H1 (cell line): ENCODE results near the gene CCDC174. TPM values are rescaled to one million over a fixed set of nuclear protein-coding genes. Genes with fewer than 3 reads are reported as not detected.

Experiments
- CTBP2 ChIP-seq: IDR thresholded peaks from 2 replicates; pipeline ENCODE4 v1.7.0; 2011; ENCODE audit warnings: borderline replicate concordance, mild to moderate bottlenecking, moderate library complexity, mixed read lengths, low read length; ENCODE audit not compliant: insufficient read depth, insufficient read length
- GTF2F1 ChIP-seq: IDR thresholded peaks from 2 replicates; pipeline ENCODE4 v1.6.1; 2012; ENCODE audit warnings: low read depth, low read length, improper control_type of control experiment, borderline replicate concordance
- HDAC2 ChIP-seq, 2 experiments: fragments of 300-600 bp in 1 of 2; sonication (generic) in 1 of 2; IDR thresholded peaks; 2 replicates each; pipeline ENCODE4 v1.6.1; 2011 to 2012; ENCODE audit warnings: low read depth in 2 of 2, low read length in 2 of 2, mild to moderate bottlenecking in 2 of 2, moderate library complexity in 2 of 2, borderline replicate concordance in 1 of 2, inconsistent platforms in 1 of 2
- NANOG ChIP-seq: IDR thresholded peaks from 2 replicates; pipeline ENCODE4 v1.6.1; 2011; ENCODE audit warnings: low read length, low read depth, mild to moderate bottlenecking, inconsistent platforms; ENCODE audit not compliant: insufficient read depth, poor library complexity, severe bottlenecking
- SIRT6 ChIP-seq: IDR thresholded peaks from one replicate; pipeline ENCODE4 v1.7.1; 2012; ENCODE audit warnings: low read length, inconsistent platforms
- TEAD4 ChIP-seq: IDR thresholded peaks from 2 replicates; pipeline ENCODE4 v1.6.1; 2012; ENCODE audit warnings: low read depth, low read length, inconsistent platforms, mixed read lengths
- YY1 ChIP-seq: IDR thresholded peaks from 2 replicates; pipeline ENCODE4 v1.6.1; 2011; ENCODE audit warnings: low read depth, mild to moderate bottlenecking, low read length
- polyA plus RNA-seq, 7 experiments: library from polyadenylated mRNA; depleted of rRNA in 3 of 7; stranded (reverse) in 5 of 7; unstranded in 2 of 7; fragments of >200 nt in 5 of 7; fragments of 200-250 nt in 2 of 7; gene quantifications; 1 replicate in 5 of 7; 2 replicates in 1 of 7; 4 replicates in 1 of 7; pipeline versions ENCODE4 v1.2.1 to v1.2.3, GENCODE V29; 2011 to 2013; ENCODE audit warnings: missing spikeins in 2 of 7, mixed read lengths in 2 of 7
- total RNA-seq: library from RNA; stranded (reverse); fragmentation: NEBNext Ultra II Directional; extraction: Animal tissue kit (Norgen Biotek cat#: 25700); gene quantifications from 2 replicates; pipeline ENCODE4 v1.2.1, GENCODE V29; 2021
- TF ChIP-seq, protein P1 (sequence below): fragments of 300-600 bp; sonication (generic); IDR thresholded peaks from 2 replicates; pipeline ENCODE4 v1.7.1; 2012; ENCODE audit warnings: low read length, moderate library complexity, mild to moderate bottlenecking, inconsistent platforms; ENCODE audit not compliant: insufficient replicate concordance
- TF ChIP-seq, protein P2 (sequence below): IDR thresholded peaks from 2 replicates; pipeline ENCODE4 v1.6.1; 2012; ENCODE audit warnings: inconsistent platforms

The CCDC174 gene
- total and polyA plus RNA-seq, 2 of the 8 experiments (the other 6 are each of a cell fraction or from before 2014, with no cell fraction given): 3.5 to 11.9 TPM

DNA sequence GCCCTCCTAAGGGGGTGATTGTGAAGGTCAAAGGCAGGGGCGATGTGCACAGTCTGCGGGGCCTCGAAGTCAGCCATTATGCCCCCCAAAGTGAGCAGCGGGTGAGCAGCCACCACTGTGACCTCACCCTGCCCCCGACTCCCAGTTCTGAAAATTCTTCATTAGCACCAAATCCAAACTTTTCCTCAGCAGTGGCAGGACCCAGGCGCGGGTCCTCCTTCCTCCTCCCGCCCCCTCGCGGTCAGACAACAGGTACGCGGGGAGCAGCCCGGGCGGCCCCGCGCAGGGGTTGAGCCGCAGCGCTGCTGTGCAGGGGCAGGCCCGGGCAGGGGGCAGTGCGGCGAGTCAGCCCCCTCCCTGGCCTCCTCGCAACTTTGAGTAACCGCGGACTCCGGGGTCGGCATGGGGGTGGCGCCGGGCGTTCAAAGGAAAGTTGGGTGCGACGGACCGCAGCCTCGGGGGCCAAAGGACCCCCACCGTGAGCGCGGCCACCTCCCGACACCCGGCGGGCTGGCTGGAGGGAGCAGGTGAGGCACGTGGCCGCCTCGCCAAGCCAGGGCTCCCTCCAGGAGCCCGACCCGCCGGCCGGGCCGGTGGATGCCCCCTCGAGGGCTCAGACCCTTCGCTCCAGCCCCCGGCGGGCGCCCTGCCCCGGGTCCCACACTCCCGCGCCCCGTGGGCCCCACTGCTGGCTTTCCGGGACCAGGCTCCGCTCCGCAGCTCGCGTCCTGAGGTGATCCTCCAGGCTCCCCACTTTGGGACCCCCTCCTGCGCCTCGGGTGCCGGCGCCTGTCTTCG is 49.4 kb upstream of the CCDC174 start (continued):
- TF ChIP-seq, protein P1, sequence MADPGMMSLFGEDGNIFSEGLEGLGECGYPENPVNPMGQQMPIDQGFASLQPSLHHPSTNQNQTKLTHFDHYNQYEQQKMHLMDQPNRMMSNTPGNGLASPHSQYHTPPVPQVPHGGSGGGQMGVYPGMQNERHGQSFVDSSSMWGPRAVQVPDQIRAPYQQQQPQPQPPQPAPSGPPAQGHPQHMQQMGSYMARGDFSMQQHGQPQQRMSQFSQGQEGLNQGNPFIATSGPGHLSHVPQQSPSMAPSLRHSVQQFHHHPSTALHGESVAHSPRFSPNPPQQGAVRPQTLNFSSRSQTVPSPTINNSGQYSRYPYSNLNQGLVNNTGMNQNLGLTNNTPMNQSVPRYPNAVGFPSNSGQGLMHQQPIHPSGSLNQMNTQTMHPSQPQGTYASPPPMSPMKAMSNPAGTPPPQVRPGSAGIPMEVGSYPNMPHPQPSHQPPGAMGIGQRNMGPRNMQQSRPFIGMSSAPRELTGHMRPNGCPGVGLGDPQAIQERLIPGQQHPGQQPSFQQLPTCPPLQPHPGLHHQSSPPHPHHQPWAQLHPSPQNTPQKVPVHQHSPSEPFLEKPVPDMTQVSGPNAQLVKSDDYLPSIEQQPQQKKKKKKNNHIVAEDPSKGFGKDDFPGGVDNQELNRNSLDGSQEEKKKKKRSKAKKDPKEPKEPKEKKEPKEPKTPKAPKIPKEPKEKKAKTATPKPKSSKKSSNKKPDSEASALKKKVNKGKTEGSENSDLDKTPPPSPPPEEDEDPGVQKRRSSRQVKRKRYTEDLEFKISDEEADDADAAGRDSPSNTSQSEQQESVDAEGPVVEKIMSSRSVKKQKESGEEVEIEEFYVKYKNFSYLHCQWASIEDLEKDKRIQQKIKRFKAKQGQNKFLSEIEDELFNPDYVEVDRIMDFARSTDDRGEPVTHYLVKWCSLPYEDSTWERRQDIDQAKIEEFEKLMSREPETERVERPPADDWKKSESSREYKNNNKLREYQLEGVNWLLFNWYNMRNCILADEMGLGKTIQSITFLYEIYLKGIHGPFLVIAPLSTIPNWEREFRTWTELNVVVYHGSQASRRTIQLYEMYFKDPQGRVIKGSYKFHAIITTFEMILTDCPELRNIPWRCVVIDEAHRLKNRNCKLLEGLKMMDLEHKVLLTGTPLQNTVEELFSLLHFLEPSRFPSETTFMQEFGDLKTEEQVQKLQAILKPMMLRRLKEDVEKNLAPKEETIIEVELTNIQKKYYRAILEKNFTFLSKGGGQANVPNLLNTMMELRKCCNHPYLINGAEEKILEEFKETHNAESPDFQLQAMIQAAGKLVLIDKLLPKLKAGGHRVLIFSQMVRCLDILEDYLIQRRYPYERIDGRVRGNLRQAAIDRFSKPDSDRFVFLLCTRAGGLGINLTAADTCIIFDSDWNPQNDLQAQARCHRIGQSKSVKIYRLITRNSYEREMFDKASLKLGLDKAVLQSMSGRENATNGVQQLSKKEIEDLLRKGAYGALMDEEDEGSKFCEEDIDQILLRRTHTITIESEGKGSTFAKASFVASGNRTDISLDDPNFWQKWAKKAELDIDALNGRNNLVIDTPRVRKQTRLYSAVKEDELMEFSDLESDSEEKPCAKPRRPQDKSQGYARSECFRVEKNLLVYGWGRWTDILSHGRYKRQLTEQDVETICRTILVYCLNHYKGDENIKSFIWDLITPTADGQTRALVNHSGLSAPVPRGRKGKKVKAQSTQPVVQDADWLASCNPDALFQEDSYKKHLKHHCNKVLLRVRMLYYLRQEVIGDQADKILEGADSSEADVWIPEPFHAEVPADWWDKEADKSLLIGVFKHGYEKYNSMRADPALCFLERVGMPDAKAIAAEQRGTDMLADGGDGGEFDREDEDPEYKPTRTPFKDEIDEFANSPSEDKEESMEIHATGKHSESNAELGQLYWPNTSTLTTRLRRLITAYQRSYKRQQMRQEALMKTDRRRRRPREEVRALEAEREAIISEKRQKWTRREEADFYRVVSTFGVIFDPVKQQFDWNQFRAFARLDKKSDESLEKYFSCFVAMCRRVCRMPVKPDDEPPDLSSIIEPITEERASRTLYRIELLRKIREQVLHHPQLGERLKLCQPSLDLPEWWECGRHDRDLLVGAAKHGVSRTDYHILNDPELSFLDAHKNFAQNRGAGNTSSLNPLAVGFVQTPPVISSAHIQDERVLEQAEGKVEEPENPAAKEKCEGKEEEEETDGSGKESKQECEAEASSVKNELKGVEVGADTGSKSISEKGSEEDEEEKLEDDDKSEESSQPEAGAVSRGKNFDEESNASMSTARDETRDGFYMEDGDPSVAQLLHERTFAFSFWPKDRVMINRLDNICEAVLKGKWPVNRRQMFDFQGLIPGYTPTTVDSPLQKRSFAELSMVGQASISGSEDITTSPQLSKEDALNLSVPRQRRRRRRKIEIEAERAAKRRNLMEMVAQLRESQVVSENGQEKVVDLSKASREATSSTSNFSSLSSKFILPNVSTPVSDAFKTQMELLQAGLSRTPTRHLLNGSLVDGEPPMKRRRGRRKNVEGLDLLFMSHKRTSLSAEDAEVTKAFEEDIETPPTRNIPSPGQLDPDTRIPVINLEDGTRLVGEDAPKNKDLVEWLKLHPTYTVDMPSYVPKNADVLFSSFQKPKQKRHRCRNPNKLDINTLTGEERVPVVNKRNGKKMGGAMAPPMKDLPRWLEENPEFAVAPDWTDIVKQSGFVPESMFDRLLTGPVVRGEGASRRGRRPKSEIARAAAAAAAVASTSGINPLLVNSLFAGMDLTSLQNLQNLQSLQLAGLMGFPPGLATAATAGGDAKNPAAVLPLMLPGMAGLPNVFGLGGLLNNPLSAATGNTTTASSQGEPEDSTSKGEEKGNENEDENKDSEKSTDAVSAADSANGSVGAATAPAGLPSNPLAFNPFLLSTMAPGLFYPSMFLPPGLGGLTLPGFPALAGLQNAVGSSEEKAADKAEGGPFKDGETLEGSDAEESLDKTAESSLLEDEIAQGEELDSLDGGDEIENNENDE: no peak
- no peak for TF ChIP-seq NANOG
- peak; percentile 75; the same call in 1 of the 2 replicates for TF ChIP-seq YY1
- TF ChIP-seq, protein P2, sequence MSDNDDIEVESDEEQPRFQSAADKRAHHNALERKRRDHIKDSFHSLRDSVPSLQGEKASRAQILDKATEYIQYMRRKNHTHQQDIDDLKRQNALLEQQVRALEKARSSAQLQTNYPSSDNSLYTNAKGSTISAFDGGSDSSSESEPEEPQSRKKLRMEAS: peak; percentile 71
- TF ChIP-seq CTBP2: no peak
- TF ChIP-seq HDAC2 (IDR thresholded peaks at IDR 0.05; ENCODE audit: borderline replicate concordance in 1 of 2, low read depth in 2 of 2, low read length in 2 of 2): no peak; a peak in 1 of 4 replicates
- TF ChIP-seq TEAD4: no peak
- no peak for TF ChIP-seq SIRT6
- no peak for TF ChIP-seq GTF2F1
